ENCODE measurements around the gene MOB3B.

MOB3B gene

DNA sequence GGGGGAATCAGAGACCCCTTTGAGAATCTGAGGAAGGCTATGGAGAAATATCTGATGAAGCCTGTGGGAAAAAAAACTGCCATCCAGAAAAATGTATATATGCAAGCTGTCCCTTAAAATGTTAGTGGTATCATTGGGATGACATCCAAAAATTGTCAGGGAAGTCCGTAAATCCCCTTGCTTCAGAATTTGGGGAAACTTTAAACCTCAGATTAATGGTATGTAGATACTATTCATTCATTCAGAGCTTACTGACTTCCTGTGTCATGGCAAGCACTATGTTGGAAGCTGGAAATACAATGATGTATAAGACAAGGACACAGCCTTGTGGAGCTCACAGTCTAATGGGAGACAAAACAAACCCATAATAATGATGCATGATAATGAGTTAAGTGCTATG, 10.9 kb upstream of the MOB3B start:
- DNase-seq = no peak

DNA sequence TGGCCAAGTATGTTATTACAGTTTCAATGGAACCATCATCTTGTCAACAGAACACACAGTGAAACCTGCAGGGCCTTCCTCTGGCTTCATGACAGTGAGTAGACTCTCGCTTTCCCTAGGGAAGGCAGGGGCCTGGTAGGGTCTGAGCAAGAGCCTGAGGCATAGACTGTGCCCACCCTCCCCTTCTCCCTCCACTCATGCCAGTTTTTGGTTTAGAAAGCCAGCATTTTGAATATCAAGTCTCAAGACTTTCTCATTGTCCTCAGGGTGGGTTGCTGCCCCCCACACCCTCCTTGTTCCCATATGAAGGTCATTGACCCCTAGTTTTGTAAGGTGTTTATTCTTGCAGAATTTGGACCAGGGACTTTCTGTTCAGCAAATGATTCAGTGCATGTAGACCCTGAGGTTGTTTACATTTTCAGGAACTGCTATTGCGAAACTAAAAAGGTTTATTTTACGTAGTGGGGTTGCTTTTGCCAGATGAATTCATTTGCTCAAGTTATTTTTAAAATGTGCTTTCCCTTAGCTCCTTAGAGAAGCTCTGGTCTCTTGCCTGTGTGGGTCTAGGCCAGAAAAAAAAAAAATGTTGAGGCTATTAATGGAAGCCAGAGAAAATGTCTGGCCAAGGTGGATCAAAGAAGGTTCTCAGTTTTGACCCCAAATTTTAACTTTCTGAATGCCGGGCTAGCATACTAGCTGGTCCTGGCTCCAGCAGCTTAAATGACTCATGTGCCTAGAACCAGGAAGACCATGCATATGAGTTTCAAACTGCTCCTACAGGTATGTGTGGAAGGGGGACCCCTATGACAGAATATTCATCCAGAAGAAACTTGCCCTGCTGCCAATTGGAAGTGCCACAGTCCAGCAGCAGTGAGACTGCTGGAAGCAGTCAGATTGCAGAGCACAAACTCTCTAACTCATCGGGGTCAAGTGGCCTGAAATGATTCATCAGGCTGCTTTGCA, 10.1 kb upstream of the MOB3B start:
- DNase-seq = peak; percentile 50

DNA sequence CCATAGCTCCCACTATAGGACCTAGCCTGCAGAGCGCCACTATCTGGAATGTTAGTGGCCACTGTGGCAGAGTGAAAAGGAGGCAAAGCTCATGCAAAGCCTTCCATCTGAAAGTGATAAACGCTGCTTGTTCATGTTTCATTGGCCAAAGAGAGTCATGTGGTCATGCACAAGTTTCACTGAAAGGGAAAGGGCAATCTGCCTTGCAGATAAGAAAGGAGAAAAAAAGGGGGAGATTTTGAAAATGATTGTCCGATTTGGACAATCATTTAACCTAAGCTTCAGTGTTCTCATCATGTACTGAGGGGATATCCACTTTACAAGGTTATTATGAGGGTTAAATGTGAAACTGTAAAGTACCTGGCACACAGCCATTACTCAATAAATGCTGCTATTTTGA, 9.0 kb upstream of the MOB3B start:
- no peak for DNase-seq

DNA sequence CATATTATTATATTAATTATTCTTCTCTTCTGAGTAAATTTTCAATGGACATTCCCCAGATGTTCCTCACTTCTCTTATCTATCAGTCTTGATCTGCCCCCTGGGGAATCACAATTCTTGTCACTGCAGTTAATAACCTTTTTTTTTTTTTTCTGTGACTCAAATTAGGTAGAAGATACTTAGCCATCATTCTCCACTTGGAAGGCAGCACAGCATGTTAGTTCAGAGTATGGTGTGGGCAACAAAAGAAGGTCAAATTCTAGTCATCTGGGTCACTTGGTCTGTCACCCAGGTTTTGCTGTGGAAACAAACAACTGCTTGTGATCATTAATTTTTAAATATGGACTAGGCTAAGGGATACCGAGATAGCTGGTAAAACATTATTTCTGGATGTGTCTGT, 8.1 kb upstream of the MOB3B start:
- DNase-seq = no peak

DNA sequence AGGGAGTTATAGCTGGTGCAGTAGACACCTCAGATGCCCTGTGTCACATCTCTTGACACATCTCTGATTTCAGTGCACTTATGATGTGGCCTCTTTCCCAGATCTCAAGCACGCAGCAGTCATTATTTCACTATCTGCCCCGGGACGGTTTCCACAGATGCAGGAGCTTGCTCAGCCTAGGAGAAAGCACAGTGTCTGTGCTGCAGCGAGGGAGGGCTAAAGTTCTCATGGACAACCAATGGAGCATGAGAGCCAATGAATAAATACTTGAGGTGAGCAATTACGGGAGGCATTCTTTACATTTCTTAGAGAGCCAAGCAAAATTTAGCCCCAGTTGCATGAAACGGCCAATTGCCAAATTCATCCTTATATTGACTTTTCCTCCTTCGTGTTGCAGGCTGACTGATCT, 7.4 kb upstream of the MOB3B start:
- no peak for DNase-seq

DNA sequence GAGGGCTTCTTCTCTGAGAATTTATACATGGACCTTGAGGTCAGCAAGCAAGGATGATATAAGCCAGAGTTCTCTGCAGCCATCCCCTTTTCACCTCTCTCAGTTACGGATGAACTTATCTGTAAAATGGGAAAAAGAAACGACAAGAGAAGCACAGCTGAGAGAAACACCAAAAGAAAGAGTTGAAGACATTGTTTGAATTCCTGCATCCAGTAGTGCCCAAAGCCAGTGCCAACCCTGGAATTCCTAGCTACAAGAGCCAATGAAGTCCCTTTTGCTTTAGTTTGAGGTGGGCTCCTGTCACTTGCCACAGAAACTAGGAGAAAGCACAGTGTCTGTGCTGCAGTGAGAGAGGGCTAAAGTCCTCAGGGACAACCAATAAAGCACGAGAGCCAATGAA, 6.6 kb upstream of the MOB3B start:
- no peak for DNase-seq

DNA sequence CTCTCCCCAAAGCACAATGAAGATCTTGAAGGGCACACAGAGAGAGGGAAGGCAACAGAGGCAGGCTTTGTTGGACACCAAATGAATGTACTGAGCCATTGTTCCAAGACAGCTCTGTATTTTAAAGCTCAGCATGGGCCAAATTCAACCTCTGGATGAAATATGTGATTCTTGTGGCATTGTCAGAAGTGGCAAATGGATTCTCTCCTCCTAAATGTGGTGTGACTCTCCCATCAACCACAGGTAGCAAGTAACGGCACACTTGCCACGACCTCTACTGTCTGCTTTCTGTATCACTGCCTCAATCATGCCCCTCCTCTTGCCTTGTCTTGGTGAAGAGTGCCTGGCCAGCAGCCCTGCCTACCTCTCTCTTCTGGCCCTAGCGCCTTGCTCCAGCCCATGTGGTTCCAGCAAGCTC, 6.1 kb upstream of the MOB3B start:
- no peak for DNase-seq

DNA sequence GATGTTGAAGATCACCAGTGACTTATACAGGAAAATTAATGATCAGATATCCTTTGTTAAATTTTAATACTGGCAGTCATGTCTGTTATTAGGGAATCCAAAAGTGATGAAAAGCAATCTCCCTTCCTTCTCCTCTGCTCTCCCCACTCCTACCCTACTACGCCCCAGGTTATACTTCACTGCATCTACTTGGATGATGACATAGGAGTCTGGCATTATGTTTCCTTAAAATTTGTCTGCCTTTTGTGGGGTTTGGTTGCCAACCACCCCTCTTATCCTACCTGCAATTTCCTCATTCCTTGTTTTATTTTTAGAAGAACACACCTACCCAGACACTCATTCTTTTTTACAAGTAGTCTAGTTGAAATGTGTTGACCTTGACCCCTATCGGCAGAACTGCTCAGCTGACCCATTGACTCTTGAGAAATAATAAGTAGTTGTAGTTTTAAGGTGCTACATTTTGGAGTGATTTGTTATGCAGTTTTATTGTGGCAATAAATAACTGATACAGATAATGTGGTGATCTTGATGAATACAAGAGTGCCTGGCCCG, 5.1 kb upstream of the MOB3B start:
- DNase-seq = no peak

DNA sequence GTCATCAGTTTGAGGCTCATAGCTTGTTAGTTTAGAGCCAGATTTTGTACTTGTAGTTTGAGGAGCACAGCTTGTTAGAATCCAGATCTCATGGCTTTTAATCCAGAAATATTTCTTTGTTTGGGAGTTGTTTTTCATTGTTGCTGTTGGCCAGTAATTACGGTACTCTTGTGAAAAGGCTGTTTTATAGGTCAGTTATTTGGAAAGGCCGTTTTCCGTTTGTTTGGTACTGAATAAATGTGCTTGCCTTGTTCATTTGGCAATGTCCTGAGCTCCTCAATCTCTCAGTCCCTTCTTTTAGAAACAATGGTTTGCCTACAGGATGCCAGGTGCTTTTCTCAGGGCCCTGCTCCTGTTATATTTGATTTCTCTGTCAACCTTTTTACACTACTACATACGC, 4.5 kb upstream of the MOB3B start:
- no peak for DNase-seq

DNA sequence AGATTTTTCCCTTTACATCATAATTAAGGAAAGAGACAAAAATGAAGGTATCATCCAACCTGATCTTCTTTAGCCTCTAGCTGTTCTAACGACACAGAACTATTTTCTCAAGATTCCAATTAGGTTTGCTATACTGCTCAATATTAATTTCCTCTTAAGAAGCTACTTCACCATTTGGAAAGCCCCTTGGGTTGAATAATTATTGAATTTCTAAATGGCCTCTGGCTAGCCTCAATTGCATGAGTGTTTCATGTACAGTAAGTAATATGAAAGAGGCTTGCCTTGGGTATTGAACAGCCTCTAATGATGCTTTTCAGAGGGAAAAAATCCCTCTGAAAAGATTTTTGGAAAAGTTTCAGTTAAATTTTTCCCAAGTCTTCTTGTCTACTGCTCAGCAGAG, 3.7 kb upstream of the MOB3B start:
- peak; percentile 55 for DNase-seq

DNA sequence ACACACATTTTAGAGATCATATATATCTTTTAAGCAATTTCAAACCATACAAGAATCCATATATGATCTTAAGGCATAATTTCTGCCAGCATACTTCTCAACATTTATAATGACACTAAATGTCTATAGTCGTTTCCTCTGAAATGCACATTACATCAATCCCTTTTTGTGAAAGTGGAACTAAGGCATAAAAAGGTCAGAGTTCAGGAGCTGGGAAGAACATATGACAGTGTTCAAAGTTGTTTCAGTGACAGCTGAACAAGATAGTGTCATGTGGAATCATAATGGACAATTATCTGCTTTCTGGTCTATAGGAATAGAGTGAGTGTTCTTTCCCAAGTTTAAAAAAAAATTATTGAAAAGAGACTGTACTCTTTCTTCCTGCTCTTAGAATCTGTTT, 2.4 kb upstream of the MOB3B start:
- peak; percentile 85 for DNase-seq

DNA sequence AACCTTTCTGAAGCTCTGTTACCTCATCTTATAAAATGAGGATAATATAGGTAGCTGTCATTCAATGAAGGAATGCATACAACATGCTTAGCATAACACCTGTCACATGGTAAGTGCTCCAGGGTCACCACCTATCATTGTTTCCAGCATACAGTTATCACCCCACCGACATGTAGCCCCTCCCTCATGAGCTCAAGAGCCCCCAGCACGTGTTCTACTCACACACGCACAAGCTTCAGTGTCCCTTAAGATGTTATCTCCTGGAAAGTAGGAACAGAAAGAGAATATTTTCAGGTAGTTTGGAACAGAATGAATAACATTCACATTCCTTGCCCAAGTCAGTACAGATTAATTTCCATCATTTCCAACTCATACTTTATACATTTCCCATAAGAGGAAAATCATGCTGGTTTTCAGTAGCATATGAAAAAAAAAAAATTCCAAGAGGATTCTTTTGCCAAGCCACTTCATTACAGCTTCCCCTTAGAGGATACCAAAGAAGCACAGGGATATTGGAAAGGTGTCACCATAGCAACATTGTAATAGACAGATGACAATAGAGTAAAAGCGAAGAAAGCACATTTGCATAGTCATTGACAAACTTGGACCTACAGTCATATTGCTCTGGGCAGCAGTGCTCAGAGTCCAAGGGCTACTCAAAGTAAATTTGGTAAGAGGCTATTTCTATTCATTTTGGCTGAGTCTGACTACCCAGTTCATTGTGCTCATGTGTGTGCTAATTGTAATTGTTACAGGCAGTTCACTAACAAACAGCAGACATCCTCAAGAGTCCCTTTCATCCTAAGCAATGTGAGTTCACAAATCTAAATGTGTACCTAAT, 1.5 kb upstream of the MOB3B start:
- peak; percentile 60 for DNase-seq

DNA sequence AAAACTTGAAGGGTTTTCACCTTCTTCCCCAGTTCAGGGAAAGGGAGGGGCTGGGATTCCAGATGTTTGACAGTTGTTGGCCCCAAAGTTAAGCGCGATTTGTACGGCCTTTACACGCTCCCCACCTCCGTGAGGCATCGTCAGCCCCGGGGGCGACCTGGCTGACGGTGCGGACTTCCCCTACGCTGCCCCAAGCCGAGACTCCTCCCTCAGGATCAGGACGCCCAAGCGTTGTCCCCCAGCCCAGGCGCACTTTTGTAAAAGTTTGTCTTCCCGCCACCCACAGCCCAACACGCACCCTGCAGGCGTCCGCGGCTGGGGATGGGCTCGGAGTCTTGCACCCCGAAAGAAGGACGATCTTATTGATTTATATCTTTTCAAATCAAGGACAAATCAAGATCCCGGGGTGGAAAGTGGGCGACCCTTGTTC, 713 bp downstream of the MOB3B start:
- DNase-seq = peak; percentile 90

DNA sequence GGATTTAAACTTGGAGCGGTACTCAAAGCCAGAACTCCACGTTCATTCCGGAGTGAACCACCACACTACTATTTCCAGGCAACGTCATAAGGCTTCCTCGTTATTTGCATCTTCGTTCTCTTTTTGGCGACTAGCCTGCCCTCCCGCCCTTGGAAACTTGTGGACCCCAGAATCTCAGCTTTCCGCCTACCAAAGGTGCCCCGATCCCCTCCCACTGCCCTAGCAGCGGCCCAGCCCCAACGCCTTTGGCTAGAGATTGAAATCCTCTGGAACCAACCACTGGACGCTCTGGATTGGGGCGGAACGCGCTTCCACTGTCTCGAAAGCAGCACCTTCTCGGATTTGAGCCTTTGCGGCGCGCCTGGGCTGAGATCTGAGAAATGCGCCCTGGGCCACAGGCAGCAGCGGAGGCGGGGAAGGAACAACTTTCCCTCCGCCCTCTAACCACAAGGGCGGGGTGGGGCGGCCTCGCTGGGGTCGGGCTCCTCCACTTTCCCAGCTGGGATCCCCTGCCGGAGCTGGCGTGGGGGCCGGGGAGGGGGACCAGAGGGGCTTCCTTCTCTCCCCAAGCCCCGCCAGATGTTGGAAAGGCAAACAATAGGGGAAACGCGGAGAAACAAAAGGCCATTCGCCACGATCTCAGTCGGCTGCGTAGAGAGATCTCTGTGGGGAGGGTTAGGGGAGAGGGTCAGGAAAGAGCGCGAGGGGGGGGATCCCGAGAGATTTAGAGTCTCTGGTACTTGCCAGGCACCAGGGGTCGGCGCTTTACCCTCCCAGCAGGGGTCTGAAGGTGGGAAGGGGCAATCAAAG, 1.3 kb downstream of the MOB3B start:
- peak; percentile 86 for DNase-seq

DNA sequence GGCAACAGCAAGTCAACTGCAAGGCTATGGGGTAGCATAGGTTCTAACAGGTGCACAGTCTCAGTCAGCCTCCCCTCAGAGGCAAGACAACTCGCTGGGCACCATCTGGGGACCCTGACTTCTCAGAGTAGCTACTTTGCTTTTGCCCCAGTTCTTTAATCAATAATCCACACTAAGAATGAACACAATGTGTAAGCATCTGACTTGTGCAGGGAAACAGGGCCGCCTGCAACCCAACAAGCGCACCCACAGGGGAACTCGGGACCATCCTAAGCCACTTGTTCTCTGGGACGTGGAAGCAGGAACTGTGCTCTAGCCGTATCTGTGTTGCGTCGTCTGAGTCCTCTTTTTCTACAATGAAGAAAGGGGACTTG, 1.9 kb downstream of the MOB3B start:
- DNase-seq = peak; percentile 32

DNA sequence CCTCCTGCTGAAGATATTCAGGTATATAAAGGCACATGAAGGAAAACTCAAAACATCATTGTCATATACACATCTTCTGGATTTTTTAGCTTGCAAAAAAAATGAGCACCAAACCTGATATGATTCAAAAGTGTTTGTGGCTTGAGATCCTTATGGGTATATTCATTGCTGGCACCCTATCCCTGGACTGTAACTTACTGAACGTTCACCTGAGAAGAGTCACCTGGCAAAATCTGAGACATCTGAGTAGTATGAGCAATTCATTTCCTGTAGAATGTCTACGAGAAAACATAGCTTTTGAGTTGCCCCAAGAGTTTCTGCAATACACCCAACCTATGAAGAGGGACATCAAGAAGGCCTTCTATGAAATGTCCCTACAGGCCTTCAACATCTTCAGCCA, 5.4 kb downstream of the MOB3B start, which contains the start of gene IFNK:
IFNK (plus strand) TSS at position 55 of the 400 bp plus-strand sequence; CDS start at position 102, 47 bp downstream.
- no peak for DNase-seq

DNA sequence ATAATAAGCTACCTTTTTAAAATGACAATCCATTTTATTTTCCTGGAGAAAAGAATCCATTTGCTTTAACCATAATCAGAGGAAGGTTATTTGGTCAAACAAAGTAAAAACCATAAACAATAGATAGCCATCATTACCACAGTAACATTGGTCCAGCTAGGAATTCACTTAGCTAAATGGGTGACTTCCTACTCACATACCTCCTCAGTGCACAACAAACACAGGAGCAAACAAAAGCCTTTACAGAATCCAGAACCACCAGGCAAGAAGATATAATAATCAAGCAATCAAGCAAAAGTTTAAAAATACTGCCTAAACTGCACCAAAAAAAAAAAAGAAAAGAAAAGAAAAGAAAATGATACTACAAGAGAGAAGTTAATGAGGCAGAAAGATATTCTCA, 6.5 kb downstream of the MOB3B start:
- DNase-seq = no peak

DNA sequence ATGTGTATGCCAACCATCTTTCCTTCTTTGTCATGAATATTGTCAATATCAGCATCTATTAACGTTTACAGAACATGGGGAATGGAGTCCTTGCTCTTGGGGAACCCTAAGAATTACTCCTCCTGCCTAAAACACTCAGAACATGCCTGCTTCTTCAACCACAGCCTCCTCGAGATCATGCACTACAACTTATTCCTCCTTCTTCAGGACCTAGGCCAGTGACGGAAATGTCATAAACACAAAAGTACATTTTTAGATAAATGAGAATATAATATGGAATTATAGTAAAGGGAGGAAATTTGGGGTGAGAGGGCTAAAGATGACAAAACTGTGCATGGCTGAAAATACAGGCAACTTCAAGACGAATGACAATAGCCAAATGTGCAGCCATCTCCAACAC, 8.6 kb downstream of the MOB3B start:
- DNase-seq = no peak

DNA sequence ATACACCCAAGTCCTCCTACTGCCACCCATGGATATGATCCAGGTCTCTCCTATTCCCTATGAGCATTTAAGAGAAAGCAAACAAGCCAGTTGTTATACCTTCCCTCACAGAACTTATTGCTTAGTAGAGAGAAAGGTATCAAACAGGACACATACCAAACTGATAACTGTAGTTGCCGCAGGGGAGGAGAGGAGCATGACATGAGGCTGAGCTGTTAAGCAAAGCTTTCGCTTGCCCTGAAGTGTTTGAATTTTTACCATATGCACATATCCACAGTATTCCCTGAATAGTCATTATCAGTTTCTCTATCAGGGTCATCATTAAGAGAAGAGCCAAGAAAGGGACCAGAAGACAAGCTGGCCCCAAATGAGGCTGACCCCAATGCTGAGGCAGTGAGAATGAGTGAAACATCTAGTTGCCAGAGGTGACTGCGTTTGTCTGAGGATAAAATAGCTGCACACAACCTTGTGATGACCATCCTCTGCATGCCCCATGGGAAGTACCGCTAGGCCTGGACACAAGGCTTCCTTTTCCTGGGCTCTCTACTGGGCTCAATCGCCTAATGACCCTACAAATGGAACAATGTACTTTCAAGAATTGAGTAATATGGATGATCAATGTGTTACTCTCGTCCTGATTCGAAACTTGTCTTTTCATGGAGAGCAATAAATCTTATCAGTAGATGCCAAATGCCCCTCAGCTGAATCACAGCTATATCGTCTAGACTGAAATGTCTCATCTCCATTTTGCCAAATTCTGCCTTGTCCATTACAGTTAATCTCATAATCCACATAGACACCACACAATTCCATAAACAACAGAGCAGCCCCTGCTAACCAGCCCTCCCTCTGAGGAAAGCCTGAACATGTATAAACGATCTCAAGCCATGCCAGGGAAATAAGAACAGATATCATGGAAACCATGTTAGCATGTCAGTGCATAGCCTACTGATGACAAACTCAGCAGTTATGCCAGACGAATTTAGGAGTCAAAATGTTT, 9.8 kb downstream of the MOB3B start:
- DNase-seq = no peak

DNA sequence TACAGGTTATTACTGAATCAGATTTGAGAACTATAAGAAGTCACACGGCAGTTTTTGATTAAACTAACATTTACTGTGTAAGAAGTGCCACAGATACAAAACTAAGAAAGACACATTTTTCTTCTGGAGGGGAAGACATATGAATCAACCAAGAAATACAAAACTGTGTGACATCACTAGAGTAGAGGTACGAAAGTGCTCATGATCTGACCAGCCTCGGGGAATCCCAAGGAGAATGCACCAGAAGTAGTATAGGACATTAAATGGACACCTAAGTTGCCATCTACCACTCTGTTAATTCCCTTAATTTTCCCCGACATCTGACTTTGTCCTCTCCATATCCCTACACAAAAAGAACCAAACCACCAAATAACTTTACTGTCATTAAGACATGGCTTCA, 10.8 kb downstream of the MOB3B start:
- no peak for DNase-seq

DNA sequence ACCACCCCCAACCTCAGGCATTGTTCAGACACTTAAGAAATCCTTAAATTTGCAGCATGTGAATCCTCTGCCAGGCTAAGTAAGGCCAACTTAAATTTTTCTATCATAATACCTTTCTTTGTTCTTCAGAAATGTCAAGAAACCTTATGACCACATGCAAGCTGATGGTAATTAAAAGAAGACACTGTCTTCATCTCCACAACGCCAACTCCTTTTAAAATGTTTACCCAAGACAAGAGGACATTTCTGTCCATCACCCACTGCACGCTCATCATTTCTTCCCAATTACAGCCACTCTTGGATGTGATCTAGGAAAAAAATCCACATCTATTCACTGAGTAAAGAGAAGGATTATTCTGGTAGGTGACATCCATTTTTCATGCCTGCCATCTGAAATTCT, 11.6 kb downstream of the MOB3B start:
- no peak for DNase-seq
